Sciatic nerve (tissue), 2 donors: ENCODE measurements around the gene GINM1. TPM values are rescaled to one million over a fixed set of nuclear protein-coding genes. Genes with fewer than 3 reads are reported as not detected.

ENCODE experiments used
- ATAC-seq: fragments of 200-7000 bp; cut with Tn5 transposase; one replicate; pipeline ENCODE4 v1.9.1; 2020; ENCODE audit warnings: mild to moderate bottlenecking, moderate library complexity
- DNase-seq: peaks from one replicate; pipeline ENCODE4 v3.0.0-alpha.2; 2020; ENCODE audit warnings: low spot score
- intact Hi-C: fragments of 100-400 bp; cut with DNase I; formaldehyde crosslinking; loops from one replicate; pipeline ENCODE4 v1.14.2; 2022
- total RNA-seq: library from RNA; stranded (reverse); fragmentation: NEBNext Ultra II Directional; extraction: Animal tissue kit (Norgen Biotek cat#: 25700); gene quantifications from one replicate; pipeline ENCODE4 v1.2.1, GENCODE V29; 2021
- donor health status: DM: no; HTN: no; CAD: no.
- donor health status: DM: no; HTN: no; CAD: no.

Gene GINM1
- total RNA-seq, result 49.7 TPM

GRCh38 chr6:149565527-149566409 is at the start of gene GINM1:
Gene GINM1 (plus strand): TSS chr6:149566375. CDS start chr6:149566415, 40 bp downstream.
- DNase-seq (peak; percentile 97), ATAC-seq (peak; percentile 98)
- intact Hi-C loops, result no loop called here

GRCh38 chr6:149529650-149530049 is 36.5 kb upstream of the GINM1 start:
- ATAC-seq, result no peak
- intact Hi-C loops, result no loop called here

GRCh38 chr6:149534742-149535141 is 31.4 kb upstream of the GINM1 start:
- DNase-seq, result no peak
- ATAC-seq, result no peak
- intact Hi-C loops, result no loop called here

More at GRCh38 chr6:149529650-149530049, 36.5 kb upstream of the GINM1 start:
- no peak for DNase-seq

GRCh38 chr6:149541139-149541538 is 25.0 kb upstream of the GINM1 start:
- no peak for DNase-seq
- intact Hi-C loops, result no loop called here
- no peak for ATAC-seq

GRCh38 chr6:149544646-149545257 is 21.4 kb upstream of the GINM1 start:
- no peak for ATAC-seq
- no peak for DNase-seq
- intact Hi-C loops, result no loop called here

- intact Hi-C loops, result no loop called here
- peak; percentile 65 for DNase-seq
- peak; percentile 59 for ATAC-seq
Observed at GRCh38 chr6:149545258-149545753, 20.9 kb upstream of the GINM1 start.

- intact Hi-C loops, result no loop called here
- peak; percentile 98 for DNase-seq
- ATAC-seq, result peak; percentile 99
Observed at GRCh38 chr6:149545754-149546471, 20.3 kb upstream of the GINM1 start, which contains the start of gene PPIL4. Gene PPIL4 (minus strand): TSS chr6:149546043. CDS start chr6:149546005, 38 bp downstream.

GRCh38 chr6:149551920-149552319 is 14.3 kb upstream of the GINM1 start:
- intact Hi-C loops, result no loop called here
- no peak for DNase-seq
- no peak for ATAC-seq

GRCh38 chr6:149558029-149558428 is 8.1 kb upstream of the GINM1 start:
- ATAC-seq, result no peak
- DNase-seq, result no peak
- intact Hi-C loops, result no loop called here

GRCh38 chr6:149559389-149559788 is 6.8 kb upstream of the GINM1 start:
- ATAC-seq (no peak), DNase-seq (no peak)
- intact Hi-C loops, result no loop called here

- intact Hi-C loops, result no loop called here
- no peak for DNase-seq
Observed at GRCh38 chr6:149560736-149561135, 5.4 kb upstream of the GINM1 start.

GRCh38 chr6:149563203-149563927 is 2.8 kb upstream of the GINM1 start:
- ATAC-seq (no peak), DNase-seq (no peak)
- intact Hi-C loops, result no loop called here

More at GRCh38 chr6:149560736-149561135, 5.4 kb upstream of the GINM1 start:
- ATAC-seq, result no peak

- ATAC-seq (no peak), DNase-seq (no peak)
- intact Hi-C loops, result no loop called here
Observed at GRCh38 chr6:149563928-149564325, 2.2 kb upstream of the GINM1 start.

- intact Hi-C loops, result no loop called here
- peak; percentile 53 for ATAC-seq
- peak; percentile 78 for DNase-seq
Observed at GRCh38 chr6:149566410-149567193, 427 bp downstream of the GINM1 start.

GRCh38 chr6:149567194-149567586 is 1.0 kb downstream of the GINM1 start:
- ATAC-seq (no peak), DNase-seq (no peak)
- intact Hi-C loops, result no loop called here

- DNase-seq (no peak), ATAC-seq (no peak)
- intact Hi-C loops, result no loop called here
Observed at GRCh38 chr6:149567945-149568585, 1.9 kb downstream of the GINM1 start.

- intact Hi-C loops, result no loop called here
- no peak for ATAC-seq
- DNase-seq, result no peak
Observed at GRCh38 chr6:149580880-149581279, 14.7 kb downstream of the GINM1 start.

GRCh38 chr6:149581349-149581748 is 15.2 kb downstream of the GINM1 start:
- ATAC-seq (no peak), DNase-seq (no peak)
- intact Hi-C loops, result no loop called here
